HepG2 (cell line): Measurements from ENCODE around the gene CDCA4.

Experiments
- CTCF ChIP-seq: sonication (generic); formaldehyde crosslinking; IDR thresholded peaks from 2 replicates; pipeline ENCODE4 v1.5.0; 2020; ENCODE audit warnings: mild to moderate bottlenecking, missing genetic modification reagents, moderate library complexity
- NFKBIZ ChIP-seq: IDR thresholded peaks from 2 replicates; pipeline ENCODE4 v1.6.1; 2018; ENCODE audit warnings: missing genetic modification reagents, missing compliant biosample characterization
- ZKSCAN8 ChIP-seq: IDR thresholded peaks from 2 replicates; pipeline ENCODE4 v1.6.1; 2016; ENCODE audit warnings: borderline replicate concordance, missing genetic modification reagents, missing compliant biosample characterization

- TF ChIP-seq NFKBIZ (CRISPR knock-in tag) (no peak), ZKSCAN8 (CRISPR knock-in tag) (no peak), CTCF (CRISPR knock-in tag) (no peak)
These were observed 50.4 kb downstream of the CDCA4 start for GRCh38 chr14:104970231-104971068.
